GM11168 (cell line): ENCODE data around the gene ACOT7.

Experiments
- in situ Hi-C: fragments of 300-500 bp; cut with MboI; formaldehyde crosslinking; loops from one replicate; pipeline ENCODE4 v1.12.0; 2022; ENCODE audit warnings: low sequenced_read_pairs; ENCODE audit not compliant: unreplicated experiment

The ACOT7 gene

GRCh38 chr1:6348511-6349191 lies 44.9 kb downstream of the ACOT7 start:
- in situ Hi-C loops, result no loop called here

GRCh38 chr1:6347641-6348487 lies 45.7 kb downstream of the ACOT7 start:
- in situ Hi-C loops, result no loop called here

DNA sequence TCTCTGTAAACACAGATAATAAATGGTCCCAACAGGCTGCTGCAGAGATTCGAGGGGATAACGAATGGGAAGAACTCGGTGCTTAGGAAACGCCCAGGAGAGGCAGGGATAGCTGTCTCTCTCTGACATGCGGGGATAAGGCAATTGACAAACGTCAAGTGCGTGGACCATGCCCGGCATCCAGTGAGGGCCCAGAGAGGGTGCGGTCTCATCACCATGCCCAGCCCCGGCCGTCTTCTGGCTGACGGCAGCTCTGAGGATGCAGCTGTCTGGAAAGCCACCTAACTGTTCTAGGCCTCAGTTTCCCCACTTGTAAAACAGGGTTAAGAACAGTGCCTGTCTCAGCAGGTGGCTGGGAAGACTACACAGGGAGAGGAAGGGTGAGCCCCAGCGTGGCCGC lies 48.1 kb downstream of the ACOT7 start:
- in situ Hi-C loops, result no loop called here

GRCh38 chr1:6345009-6345408 lies 48.6 kb downstream of the ACOT7 start:
- in situ Hi-C loops, result no loop called here

- in situ Hi-C loops, result no loop called here
Measured at GRCh38 chr1:6343506-6344405, 49.8 kb downstream of the ACOT7 start.

DNA sequence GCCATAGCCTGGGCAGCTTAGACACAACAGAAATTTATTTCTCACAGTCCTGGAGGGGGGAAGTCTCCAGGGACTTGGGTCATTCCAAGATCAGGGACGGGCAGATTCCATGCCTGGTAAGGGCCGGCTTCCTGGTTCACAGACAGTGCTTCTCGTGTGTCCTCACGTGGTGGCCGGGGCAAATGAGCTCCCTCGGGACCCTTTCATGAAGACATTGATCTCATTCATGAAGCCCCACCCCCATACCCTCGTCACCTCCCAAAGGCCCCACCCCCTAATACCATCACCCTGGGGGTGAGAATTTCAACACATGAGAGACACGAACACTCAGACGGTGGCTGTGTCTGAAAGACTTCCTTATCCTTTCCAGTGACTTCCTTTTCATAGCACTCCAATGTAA lies 51.5 kb downstream of the ACOT7 start:
- in situ Hi-C loops, result no loop called here

DNA sequence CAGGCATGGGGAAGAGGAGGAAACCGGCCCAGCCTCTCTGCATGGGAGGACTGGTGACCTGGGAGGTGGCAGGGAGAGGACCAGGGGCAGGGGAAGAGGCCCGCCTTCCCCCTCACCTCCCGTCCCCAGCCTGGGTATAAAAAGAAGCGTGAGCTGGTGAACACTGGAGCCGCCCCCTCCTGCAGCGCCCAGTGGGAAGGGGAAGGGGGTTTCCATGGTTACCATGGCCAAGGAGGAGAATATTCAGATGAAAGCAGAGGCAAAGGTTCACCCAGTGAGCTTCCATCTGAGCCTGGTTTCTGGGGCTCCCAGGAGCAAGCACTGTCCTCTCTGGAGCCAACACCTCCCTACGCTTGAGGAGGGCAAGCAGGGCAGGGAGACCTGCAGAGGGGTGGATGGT lies 54.9 kb downstream of the ACOT7 start:
- in situ Hi-C loops, result loop anchor here (10.0 kb wide), 1 partner anchor 84 kb away; no protein-coding TSS in a partner anchor

- in situ Hi-C loops, result loop anchor here (10.0 kb wide), 1 partner anchor 82 kb away; no protein-coding TSS in a partner anchor
Measured at GRCh38 chr1:6336776-6337622, 56.6 kb downstream of the ACOT7 start.

GRCh38 chr1:6334261-6334993 lies 59.1 kb downstream of the ACOT7 start:
- in situ Hi-C loops, result loop anchor here (10.0 kb wide), 1 partner anchor 80 kb away; no protein-coding TSS in a partner anchor

DNA sequence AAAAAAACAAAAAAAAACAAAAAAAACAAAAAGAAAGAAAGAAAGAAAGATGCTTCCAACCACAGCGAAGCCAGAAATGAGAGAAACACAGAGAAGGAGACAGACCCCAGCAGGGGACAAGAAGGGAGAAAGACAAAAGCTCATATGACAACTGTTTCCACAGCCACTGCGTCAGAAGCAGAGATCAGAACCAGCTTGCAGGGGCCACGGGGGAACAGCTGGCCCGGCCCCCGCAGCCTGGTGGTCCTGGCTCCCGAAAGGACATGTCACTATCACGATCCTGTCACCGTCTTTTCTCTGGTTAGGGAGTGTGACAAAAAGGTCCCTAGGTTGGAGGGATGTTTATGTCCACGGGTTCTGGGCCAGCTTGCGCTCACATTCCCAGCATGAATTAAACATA lies 60.7 kb downstream of the ACOT7 start:
- in situ Hi-C loops, result loop anchor here (10.0 kb wide), 1 partner anchor 78 kb away; no protein-coding TSS in a partner anchor

DNA sequence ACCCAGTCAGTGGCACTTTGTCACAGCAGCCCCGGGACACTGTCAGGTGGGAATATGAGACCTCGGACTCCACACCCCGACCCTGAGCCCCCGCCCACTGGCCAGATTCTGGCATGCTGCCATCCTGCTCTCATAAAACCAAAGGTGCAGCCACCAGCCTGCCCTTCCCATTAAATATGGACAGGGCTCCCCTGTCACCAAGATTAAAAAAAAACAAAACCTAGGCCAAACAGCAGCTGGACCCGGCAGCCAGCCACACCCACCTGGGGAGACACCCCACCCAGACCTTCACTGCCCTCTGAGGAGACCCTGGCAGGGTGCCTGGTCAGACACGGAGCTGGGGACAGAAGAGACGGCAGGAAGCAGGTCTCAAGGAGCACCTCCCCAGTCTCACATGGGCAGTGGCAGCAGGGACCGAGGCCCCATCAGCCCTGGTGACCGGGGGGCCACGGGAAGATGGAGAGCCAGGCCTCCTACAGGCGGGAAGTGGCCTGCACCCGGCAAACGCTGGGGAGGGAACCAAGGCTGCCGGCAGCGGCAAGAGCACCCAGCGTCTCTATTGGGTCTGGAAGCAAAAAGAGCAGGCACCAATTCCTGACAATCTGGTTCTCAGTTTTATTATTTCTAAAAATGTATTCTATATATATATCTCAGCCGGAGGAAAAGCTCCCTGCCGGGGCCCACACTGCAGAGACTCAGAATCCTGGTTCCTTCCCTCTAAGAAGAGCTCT lies 61.9 kb downstream of the ACOT7 start:
- in situ Hi-C loops, result loop anchor here (10.0 kb wide), 1 partner anchor 77 kb away; no protein-coding TSS in a partner anchor

GRCh38 chr1:6330410-6330911 lies 63.1 kb downstream of the ACOT7 start:
- in situ Hi-C loops, result loop anchor here (10.0 kb wide), 1 partner anchor 76 kb away; no protein-coding TSS in a partner anchor

DNA sequence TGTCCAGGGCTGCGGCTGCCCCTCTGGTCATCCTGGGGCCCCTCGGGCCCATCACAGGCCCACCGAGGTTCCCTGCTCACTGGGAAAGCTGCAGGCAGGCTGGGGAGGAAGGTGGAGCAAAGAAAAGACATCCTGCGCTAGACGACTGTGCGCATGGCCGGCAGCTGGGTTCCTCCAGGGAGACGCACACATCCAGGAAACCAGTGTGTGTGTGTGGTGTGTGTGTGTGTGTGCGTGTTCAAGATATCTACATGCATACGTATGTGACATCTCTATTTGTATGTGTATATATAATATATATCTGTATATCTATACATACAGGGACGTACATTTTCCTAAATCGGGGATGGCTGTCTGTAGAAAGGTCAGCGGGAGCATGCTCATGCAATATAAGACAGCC lies 63.7 kb downstream of the ACOT7 start:
- in situ Hi-C loops, result loop anchor here (10.0 kb wide), 1 partner anchor 75 kb away; no protein-coding TSS in a partner anchor

DNA sequence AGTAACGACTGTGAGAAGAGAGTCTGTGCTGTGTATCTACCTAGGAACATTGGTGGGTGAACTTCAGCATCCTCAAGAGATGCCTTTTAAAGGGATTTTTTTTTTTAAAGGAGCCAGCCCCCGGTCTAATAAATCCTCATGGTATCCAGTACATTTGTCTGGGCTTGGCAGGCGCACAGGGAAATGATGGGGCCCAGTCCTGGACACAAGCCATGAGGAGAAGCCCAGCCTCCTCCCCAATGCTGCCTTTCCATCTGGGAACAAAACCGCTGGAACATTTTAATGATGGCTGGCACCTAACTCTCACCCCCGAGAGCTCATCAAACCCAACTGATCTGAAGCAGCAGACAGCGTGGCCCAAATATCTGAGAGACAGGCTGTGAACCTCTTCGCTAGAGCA lies 64.2 kb downstream of the ACOT7 start:
- in situ Hi-C loops, result no loop called here

DNA sequence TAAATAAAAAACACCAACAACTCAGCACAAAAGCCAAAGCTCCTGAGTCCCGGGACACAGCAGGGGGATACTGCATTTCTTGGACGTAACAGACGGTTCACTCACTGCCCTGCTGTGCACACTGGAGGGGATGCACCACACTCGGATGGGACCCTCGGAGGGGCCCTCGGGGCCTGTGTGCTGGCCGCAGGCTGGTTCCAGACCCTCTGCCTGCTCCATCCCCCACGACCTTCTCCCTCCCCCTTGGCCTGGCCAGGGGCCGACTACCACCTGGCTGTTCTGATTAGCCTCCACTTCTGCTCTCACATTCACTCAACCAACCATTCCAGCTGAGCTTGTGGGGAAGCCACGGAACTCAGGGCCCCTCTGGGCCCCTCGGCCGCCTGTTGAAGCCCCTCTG lies 64.9 kb downstream of the ACOT7 start:
- in situ Hi-C loops, result no loop called here

DNA sequence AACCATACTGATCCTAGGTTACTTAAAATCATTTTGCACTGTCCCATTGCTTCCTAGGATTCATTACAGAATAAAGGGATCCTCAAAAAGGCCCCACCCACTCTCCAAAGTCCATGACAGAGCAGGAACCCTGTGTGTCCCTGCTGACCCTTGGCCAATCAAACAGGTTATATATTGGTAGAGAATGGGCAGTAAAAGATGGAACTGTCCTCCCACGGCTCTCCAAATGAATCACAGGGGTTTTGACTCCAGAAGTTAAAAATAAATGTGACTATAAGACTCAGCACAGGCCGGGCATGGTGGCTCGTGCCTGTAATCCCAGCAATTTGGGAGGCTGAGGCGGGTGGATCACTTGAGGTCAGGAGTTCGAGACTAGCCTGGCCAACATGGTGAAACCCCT lies 65.5 kb downstream of the ACOT7 start:
- in situ Hi-C loops, result no loop called here

GRCh38 chr1:6325482-6325881 lies 68.1 kb downstream of the ACOT7 start:
- in situ Hi-C loops, result no loop called here

GRCh38 chr1:6322161-6322560 lies 71.4 kb downstream of the ACOT7 start:
- in situ Hi-C loops, result no loop called here
